Suprapubic skin (tissue), 3 donors: Measurements from ENCODE around the gene RARG.

Experiments used
- POLR2A ChIP-seq, 2 donors: fragments of 450-650 bp; IDR thresholded peaks; one replicate each; pipeline ENCODE4 v1.6.1; 2017; ENCODE audit warnings: antibody characterized with exemption in 2 of 2, mild to moderate bottlenecking in 2 of 2, moderate library complexity in 2 of 2
- TF ChIP-seq, protein P1 (sequence below), 2 donors: fragments of 200-600 bp in 1 of 2; fragments of 450-650 bp in 1 of 2; sonication (generic) in 1 of 2; IDR thresholded peaks; one replicate each; pipeline ENCODE4 v1.5.1; 2016 to 2019; ENCODE audit warnings: antibody characterized with exemption in 2 of 2, mild to moderate bottlenecking in 1 of 2, moderate library complexity in 1 of 2

- TF ChIP-seq, protein P1, sequence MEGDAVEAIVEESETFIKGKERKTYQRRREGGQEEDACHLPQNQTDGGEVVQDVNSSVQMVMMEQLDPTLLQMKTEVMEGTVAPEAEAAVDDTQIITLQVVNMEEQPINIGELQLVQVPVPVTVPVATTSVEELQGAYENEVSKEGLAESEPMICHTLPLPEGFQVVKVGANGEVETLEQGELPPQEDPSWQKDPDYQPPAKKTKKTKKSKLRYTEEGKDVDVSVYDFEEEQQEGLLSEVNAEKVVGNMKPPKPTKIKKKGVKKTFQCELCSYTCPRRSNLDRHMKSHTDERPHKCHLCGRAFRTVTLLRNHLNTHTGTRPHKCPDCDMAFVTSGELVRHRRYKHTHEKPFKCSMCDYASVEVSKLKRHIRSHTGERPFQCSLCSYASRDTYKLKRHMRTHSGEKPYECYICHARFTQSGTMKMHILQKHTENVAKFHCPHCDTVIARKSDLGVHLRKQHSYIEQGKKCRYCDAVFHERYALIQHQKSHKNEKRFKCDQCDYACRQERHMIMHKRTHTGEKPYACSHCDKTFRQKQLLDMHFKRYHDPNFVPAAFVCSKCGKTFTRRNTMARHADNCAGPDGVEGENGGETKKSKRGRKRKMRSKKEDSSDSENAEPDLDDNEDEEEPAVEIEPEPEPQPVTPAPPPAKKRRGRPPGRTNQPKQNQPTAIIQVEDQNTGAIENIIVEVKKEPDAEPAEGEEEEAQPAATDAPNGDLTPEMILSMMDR (IDR thresholded peaks at IDR 0.05): no peak
- TF ChIP-seq POLR2A (IDR thresholded peaks at IDR 0.05): no peak
These were observed 1.7 kb downstream of the RARG start for GRCh38 chr12:53230108-53230845.
